C4-2B (cell line): Measurements from ENCODE around the gene UBE2B.
"Not testable (repeated sequence)": the region's sequence is repeated elsewhere in the genome, so short reads cannot be mapped to it uniquely, and the experiment has no call there.

ENCODE experiments used
- H3K27ac ChIP-seq: fragments of 450-650 bp; 2 replicates; pipeline ENCODE4 v1.5.1; 2017
- ZFX ChIP-seq: fragments of 450-650 bp; IDR thresholded peaks from 2 replicates; pipeline ENCODE4 v1.6.1; 2017
- TF ChIP-seq, protein P1 (sequence below): fragments of 450-650 bp; conservative IDR thresholded peaks from 2 replicates; pipeline ENCODE4 v1.5.1; 2017; ENCODE audit warnings: mild to moderate bottlenecking

The UBE2B gene

GRCh38 chr5:134418958-134419357 is 47.6 kb downstream of the UBE2B start:
- TF ChIP-seq, protein P1, sequence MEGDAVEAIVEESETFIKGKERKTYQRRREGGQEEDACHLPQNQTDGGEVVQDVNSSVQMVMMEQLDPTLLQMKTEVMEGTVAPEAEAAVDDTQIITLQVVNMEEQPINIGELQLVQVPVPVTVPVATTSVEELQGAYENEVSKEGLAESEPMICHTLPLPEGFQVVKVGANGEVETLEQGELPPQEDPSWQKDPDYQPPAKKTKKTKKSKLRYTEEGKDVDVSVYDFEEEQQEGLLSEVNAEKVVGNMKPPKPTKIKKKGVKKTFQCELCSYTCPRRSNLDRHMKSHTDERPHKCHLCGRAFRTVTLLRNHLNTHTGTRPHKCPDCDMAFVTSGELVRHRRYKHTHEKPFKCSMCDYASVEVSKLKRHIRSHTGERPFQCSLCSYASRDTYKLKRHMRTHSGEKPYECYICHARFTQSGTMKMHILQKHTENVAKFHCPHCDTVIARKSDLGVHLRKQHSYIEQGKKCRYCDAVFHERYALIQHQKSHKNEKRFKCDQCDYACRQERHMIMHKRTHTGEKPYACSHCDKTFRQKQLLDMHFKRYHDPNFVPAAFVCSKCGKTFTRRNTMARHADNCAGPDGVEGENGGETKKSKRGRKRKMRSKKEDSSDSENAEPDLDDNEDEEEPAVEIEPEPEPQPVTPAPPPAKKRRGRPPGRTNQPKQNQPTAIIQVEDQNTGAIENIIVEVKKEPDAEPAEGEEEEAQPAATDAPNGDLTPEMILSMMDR = no peak
- TF ChIP-seq ZFX = no peak
- no peak overlapping the region for H3K27ac ChIP-seq

- H3K27ac ChIP-seq = no peak overlapping the region
- TF ChIP-seq, protein P1 = no peak
- TF ChIP-seq ZFX = no peak
Observed at GRCh38 chr5:134420343-134420742, 49.0 kb downstream of the UBE2B start.

DNA sequence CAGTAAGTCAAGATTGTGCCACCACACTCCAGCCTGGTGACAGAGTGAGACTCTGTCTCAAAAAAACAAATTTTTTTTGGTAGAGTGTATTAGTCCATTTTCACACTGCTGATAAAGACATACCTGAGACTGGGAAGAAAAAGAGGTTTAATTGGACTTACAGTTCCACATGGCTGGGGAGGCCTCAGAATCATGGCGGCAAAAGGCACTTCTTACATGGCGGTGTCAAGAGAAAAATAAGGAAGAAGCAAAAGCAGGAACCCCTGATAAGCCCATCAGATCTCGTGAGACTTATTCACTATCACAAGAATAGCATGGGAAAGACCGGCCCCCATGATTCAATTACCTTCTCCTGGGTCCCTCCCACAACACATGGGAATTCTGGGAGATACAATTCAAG is 49.7 kb downstream of the UBE2B start:
- not testable (repeated sequence) for H3K27ac ChIP-seq

DNA sequence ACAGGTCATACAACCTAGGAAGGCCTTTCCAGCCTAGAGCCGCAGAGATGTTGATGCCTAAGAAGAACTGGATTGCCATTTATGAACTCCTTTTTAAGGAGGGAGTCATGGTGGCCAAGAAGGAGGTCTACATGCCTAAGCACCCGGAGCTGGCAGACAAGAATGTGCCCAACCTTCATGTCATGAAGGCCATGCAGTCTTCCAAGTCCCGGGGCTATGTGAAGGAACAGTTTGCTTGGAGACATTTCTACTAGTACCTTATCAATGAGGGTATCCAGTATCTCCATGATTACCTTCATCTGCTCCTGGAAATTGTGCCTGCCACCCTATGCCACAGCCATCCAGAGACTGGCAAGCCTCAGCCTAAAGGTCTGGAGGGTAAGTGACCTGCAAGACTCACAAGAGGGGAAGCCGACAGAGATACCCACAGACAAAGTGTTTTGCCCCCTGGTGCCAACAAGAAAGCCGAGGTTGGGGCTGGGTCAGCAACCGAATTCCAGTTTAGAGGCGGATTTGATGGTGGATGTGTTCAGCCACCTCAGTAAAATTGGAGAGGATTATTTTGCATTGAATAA is 51.5 kb downstream of the UBE2B start:
- TF ChIP-seq, protein P1 = no peak
- TF ChIP-seq ZFX = no peak

DNA sequence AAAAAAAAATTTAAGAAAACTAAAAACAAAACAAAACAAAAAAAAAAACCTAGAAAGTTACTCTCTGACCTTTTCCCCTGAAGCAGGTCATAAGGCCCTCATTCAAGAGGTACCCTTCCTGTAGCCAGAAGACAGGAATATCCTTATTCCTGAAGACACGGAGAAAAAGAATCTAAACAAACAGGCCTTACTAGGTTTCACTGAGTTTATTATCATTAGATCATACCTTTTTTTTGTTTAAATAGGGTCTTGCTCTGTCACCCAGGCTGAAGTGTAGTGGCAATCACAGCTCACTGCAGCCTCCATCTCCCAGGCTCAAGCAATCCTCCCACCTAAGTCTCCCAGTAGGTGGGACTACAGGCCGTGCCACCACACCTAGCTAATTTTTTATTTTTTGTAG is 52.0 kb downstream of the UBE2B start:
- TF ChIP-seq, protein P1 = no peak
- no peak for TF ChIP-seq ZFX

More for the DNA sequence above, 51.5 kb downstream of the UBE2B start:
- H3K27ac ChIP-seq = no peak overlapping the region

GRCh38 chr5:134426361-134426760 is 55.0 kb downstream of the UBE2B start:
- no peak overlapping the region for H3K27ac ChIP-seq
- TF ChIP-seq ZFX = no peak
- TF ChIP-seq, protein P1 = no peak

More for the DNA sequence above, 52.0 kb downstream of the UBE2B start:
- H3K27ac ChIP-seq = no peak overlapping the region

DNA sequence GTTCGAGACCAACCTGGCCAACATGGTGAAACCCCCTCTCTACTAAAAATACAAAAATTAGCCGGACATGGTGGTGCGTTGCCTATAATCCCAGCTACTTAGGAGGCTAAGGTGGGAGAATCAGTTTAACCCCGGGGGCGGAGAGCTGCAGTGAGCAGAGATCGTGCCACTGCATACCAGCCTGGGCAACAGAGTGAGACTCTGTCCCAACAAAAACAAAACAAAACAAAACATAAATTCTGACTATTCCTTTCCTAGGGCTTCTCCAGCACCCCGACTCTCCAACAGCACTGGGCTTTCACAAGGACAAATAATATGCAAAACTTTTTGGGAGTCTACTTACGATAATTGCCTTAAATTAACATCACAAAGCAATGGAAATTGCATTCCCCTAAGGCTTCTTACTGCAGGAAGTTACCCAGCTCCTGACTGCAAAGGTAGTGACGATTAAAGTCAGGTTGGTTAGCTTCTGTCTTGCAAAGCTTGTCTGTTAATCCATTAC is 56.2 kb downstream of the UBE2B start:
- H3K27ac ChIP-seq = no peak overlapping the region
- TF ChIP-seq, protein P1 = no peak
- no peak for TF ChIP-seq ZFX

GRCh38 chr5:134430001-134430569 is 58.7 kb downstream of the UBE2B start:
- TF ChIP-seq, protein P1 = no peak
- no peak for TF ChIP-seq ZFX
- no peak overlapping the region for H3K27ac ChIP-seq
